Caco-2 (cell line): Measurements from ENCODE around the gene KCNIP1. TPM values are rescaled to one million over a fixed set of nuclear protein-coding genes. Genes with fewer than 3 reads are reported as not detected.

Experiments
- BruUV-seq: library from RNA; stranded (reverse); fragments of 400-500 nt; replicated peaks from 2 replicates; lab custom pipeline; 2021; lab: Mats Ljungman, UMichigan
- CTCF ChIA-PET: fragments of 300-600 bp; sonication (Branson Sonifier 250); formaldehyde crosslinking; loops from one replicate; lab custom pipeline; 2022; ENCODE audit warnings: antibody characterized with exemption; lab: Charles Lee
- POLR2A ChIA-PET: fragments of 300-600 bp; sonication (Branson Sonifier 250); formaldehyde crosslinking; loops from one replicate; lab custom pipeline; 2022; ENCODE audit warnings: antibody characterized with exemption; lab: Charles Lee
- DNase-seq, 2 experiments: peaks; one replicate each; pipeline versions ENCODE4 v3.0.0 to v3.0.0-alpha.2; 2020 to 2022
- H3K27me3 ChIP-seq: replicated peaks from 2 replicates; pipeline ENCODE4 v1.6.0; 2011; ENCODE audit warnings: low read length; ENCODE audit not compliant: control insufficient read depth, insufficient read depth
- H3K36me3 ChIP-seq: 2 replicates; pipeline ENCODE4 v1.5.1; 2011; ENCODE audit warnings: low read length; ENCODE audit not compliant: control insufficient read depth, insufficient read depth
- H3K4me1 ChIP-seq: fragments of 250-450 bp; sonication (Bioruptor Pico); 2 replicates; pipeline ENCODE4 v1.5.1; 2020; ENCODE audit warnings: mild to moderate bottlenecking
- H3K4me3 ChIP-seq: 2 replicates; pipeline ENCODE4 v1.5.1; 2011; ENCODE audit warnings: low read depth, mild to moderate bottlenecking, control low read depth, low read length
- H3K9me3 ChIP-seq: fragments of 250-450 bp; sonication (Bioruptor Pico); 2 replicates; pipeline ENCODE4 v1.5.1; 2020; ENCODE audit warnings: mild to moderate bottlenecking, moderate library complexity
- H3K27ac Mint-ChIP-seq: one replicate; pipeline ENCODE4 v1.8.0; 2022; ENCODE audit warnings: mixed read lengths; ENCODE audit not compliant: unreplicated experiment
- H3K27me3 Mint-ChIP-seq: one replicate; pipeline ENCODE4 v1.8.0; 2022; ENCODE audit warnings: mixed read lengths; ENCODE audit not compliant: insufficient read depth, unreplicated experiment
- H3K36me3 Mint-ChIP-seq: one replicate; pipeline ENCODE4 v1.8.0; 2022; ENCODE audit warnings: mild to moderate bottlenecking, mixed read lengths; ENCODE audit not compliant: insufficient read depth, unreplicated experiment
- H3K4me1 Mint-ChIP-seq: one replicate; pipeline ENCODE4 v1.8.0; 2022; ENCODE audit warnings: low read depth, mixed read lengths; ENCODE audit not compliant: unreplicated experiment
- H3K4me3 Mint-ChIP-seq: one replicate; pipeline ENCODE4 v1.8.0; 2022; ENCODE audit warnings: mild to moderate bottlenecking, moderate library complexity, mixed read lengths; ENCODE audit not compliant: unreplicated experiment
- H3K9me3 Mint-ChIP-seq: one replicate; pipeline ENCODE4 v1.8.0; 2022; ENCODE audit warnings: mixed read lengths; ENCODE audit not compliant: unreplicated experiment
- CTCF ChIP-seq, 2 experiments: fragments of 200-600 bp in 1 of 2; IDR thresholded peaks; 1 replicate in 1 of 2; 2 replicates in 1 of 2; pipeline versions ENCODE4 v1.5.1 to v1.8.0; 2011 to 2022; ENCODE audit warnings: antibody characterized with exemption in 1 of 2, control low read depth in 1 of 2, inconsistent platforms in 1 of 2, low read depth in 1 of 2, low read length in 1 of 2, mild to moderate bottlenecking in 1 of 2, moderate library complexity in 1 of 2; ENCODE audit not compliant: insufficient read depth in 1 of 2, severe bottlenecking in 1 of 2, unreplicated experiment in 1 of 2
- intact Hi-C: fragments of 100-400 bp; cut with micrococcal nuclease; formaldehyde crosslinking; loops from one replicate; pipeline ENCODE4 v1.10.0; 2022; ENCODE audit not compliant: unreplicated experiment
- total RNA-seq: library from RNA; stranded (reverse); gene quantifications from 2 replicates; pipeline ENCODE4 v1.2.3, GENCODE V29; 2022

The KCNIP1 gene
- total RNA-seq, 1 experiment from 2014 or later = not detected

- Mint-ChIP-seq H3K27me3 (no peaks in the 10 kb centered on the region), H3K9me3 (peaks cover 10% of the 10 kb centered on the region), H3K36me3 (no peaks in the 10 kb centered on the region), H3K4me3 (no peak overlapping the region), H3K27ac (peak overlapping the region; percentile 54), H3K4me1 (no peaks in the 10 kb centered on the region)
- Histone ChIP-seq H3K36me3 (no peaks in the 10 kb centered on the region), H3K9me3 (no peaks in the 10 kb centered on the region), H3K4me3 (no peak overlapping the region), H3K4me1 (peaks cover 28% of the 10 kb centered on the region), H3K27me3 (no peaks in the 10 kb centered on the region)
- no peak for TF ChIP-seq CTCF (IDR thresholded peaks at IDR 0.05; ENCODE audit: insufficient read depth in 1 of 2, low read depth in 1 of 2, low read length in 1 of 2, severe bottlenecking in 1 of 2, unreplicated experiment in 1 of 2)
- intact Hi-C loops = no loop called here
- no TSS peak for BruUV-seq
- ChIA-PET POLR2A (no interaction called here), CTCF (interaction anchor here (0.8 kb wide), 1 partner anchor 41 kb away, joined by 3 read pairs; no protein-coding TSS in a partner anchor)
- no peak for DNase-seq
Observed at GRCh38 chr5:170750791-170751190, 247.0 kb downstream of the KCNIP1 start.

- H3K27ac Mint-ChIP-seq = no peak overlapping the region
- peaks cover 19% of the 10 kb centered on the region for H3K9me3 Mint-ChIP-seq
- BruUV-seq = no TSS peak
- peaks cover 7% of the 10 kb centered on the region for H3K4me1 Mint-ChIP-seq
- no peaks in the 10 kb centered on the region for H3K9me3 ChIP-seq
- POLR2A ChIA-PET = no interaction called here
- no peaks in the 10 kb centered on the region for H3K36me3 ChIP-seq
- H3K4me3 ChIP-seq = no peak overlapping the region
- intact Hi-C loops = no loop called here
- H3K27me3 ChIP-seq = no peaks in the 10 kb centered on the region
- H3K27me3 Mint-ChIP-seq = no peaks in the 10 kb centered on the region
- no peak for TF ChIP-seq CTCF (IDR thresholded peaks at IDR 0.05; ENCODE audit: insufficient read depth in 1 of 2, low read depth in 1 of 2, low read length in 1 of 2, severe bottlenecking in 1 of 2, unreplicated experiment in 1 of 2)
- no peak for DNase-seq
- H3K4me3 Mint-ChIP-seq = no peak overlapping the region
- CTCF ChIA-PET = no interaction called here
- peaks cover 31% of the 10 kb centered on the region for H3K4me1 ChIP-seq
- no peaks in the 10 kb centered on the region for H3K36me3 Mint-ChIP-seq
Observed at GRCh38 chr5:170751631-170752030, 247.8 kb downstream of the KCNIP1 start.

- no peaks in the 10 kb centered on the region for H3K27me3 ChIP-seq
- POLR2A ChIA-PET = no interaction called here
- no peaks in the 10 kb centered on the region for H3K9me3 ChIP-seq
- Mint-ChIP-seq H3K4me1 (peaks cover 17% of the 10 kb centered on the region), H3K27ac (no peak overlapping the region), H3K27me3 (no peaks in the 10 kb centered on the region), H3K36me3 (no peaks in the 10 kb centered on the region), H3K4me3 (no peak overlapping the region), H3K9me3 (peaks cover 20% of the 10 kb centered on the region)
- H3K4me3 ChIP-seq = no peak overlapping the region
- H3K36me3 ChIP-seq = no peaks in the 10 kb centered on the region
- no TSS peak for BruUV-seq
- no peak for DNase-seq
- intact Hi-C loops = no loop called here
- no peak for TF ChIP-seq CTCF (IDR thresholded peaks at IDR 0.05; ENCODE audit: insufficient read depth in 1 of 2, low read depth in 1 of 2, low read length in 1 of 2, severe bottlenecking in 1 of 2, unreplicated experiment in 1 of 2)
- CTCF ChIA-PET = interaction anchor here (0.6 kb wide), 1 partner anchor 9 kb away, joined by 3 read pairs; no protein-coding TSS in a partner anchor
- peaks cover 37% of the 10 kb centered on the region for H3K4me1 ChIP-seq
Observed at GRCh38 chr5:170752257-170753215, 248.7 kb downstream of the KCNIP1 start.
